ENCODE results near the gene MBD1. TPM values are rescaled to one million over a fixed set of nuclear protein-coding genes. Genes with fewer than 3 reads are reported as not detected.

Gene MBD1
- total RNA-seq, 1 experiment from 2014 or later, result 58.1 TPM

DNA sequence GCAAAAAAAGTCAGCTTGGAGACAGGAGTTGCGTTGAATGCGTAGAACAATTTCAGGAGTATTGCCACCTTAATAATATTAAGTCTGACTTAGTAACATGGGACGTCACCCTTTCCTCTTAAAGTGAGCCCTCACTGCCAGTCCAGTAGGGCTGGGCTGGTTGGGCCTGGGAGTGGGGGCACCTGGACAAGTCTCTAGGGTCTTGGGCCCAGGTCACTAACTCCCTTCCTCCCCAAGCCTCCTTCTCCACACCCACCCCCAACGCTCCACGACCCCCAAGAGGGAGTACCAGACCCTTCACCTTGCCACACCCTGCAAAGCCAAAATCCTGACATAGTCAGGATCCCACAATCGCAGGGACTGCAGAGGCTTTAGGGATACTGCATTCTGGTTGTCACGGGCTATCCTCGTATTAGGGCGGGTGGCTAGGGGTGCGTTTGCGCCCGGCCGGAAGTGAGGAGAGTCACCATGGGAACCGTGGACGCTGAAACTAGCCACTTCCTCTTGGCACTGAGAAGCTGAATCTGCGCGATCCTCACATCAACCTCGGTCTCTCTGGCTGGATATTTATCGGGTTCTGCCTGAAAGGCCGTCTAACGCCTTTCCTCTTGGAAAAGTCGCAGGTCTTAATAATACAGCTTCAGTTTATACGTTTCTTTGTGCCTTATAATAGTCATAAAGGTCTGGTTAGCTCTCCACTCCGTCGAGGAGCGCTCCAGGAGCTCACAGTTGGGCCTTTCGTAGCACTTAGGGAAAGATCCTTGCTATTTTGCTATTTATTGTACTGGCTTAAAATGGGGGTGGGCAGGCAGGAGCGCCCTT lies 16.5 kb upstream of the MBD1 start:
- Mint-ChIP-seq H3K4me1 (peaks cover 2 to 7% of the 10 kb centered on the region in 2 experiments; a peak in 2 of 4 replicates), H3K36me3 (ENCODE audit: insufficient read depth in 1 of 3, low read depth in 3 of 3) (no peaks in the 10 kb centered on the region), H3K27ac (peak overlapping the region in 1 of 3 experiments; percentile 70; a peak in 1 of 7 replicates), H3K9me3 (no peaks in the 10 kb centered on the region; a peak in 1 of 5 replicates), H3K27me3 (ENCODE audit: low read depth) (peaks cover 50% of the 10 kb centered on the region), H3K4me3 (peak overlapping the region; percentile 65 to 73)
- no peak overlapping the region for H3K18ac ChIP-seq (ENCODE audit: insufficient read length, low read depth, low read length)
- H3K4me2 ChIP-seq (ENCODE audit: insufficient read depth, insufficient read length, low read length), result peak overlapping the region; percentile 49
- no peak overlapping the region for H3K56ac ChIP-seq (ENCODE audit: insufficient read length, low read depth, low read length)
- H3K9me3 ChIP-seq (ENCODE audit: control insufficient read depth, low read depth, low read length), result no peaks in the 10 kb centered on the region
- no peak overlapping the region for H3T11ph ChIP-seq (ENCODE audit: low read length)
- peak; percentile 85 for DNase-seq
- H3K79me1 ChIP-seq (ENCODE audit: insufficient read depth, low read depth, low read length, poor library complexity, severe bottlenecking), result no peaks in the 10 kb centered on the region
- no peak overlapping the region for H4K8ac ChIP-seq (replicated peaks; ENCODE audit: insufficient read length, low read depth, low read length)
- peak overlapping the region; percentile 88 for H2AFZ ChIP-seq (ENCODE audit: low read length)
- no peak overlapping the region for H2BK15ac ChIP-seq (ENCODE audit: low read depth, low read length)
- H4K20me1 ChIP-seq (ENCODE audit: control insufficient read depth, insufficient read depth, insufficient read length), result no peaks in the 10 kb centered on the region
- no peaks in the 10 kb centered on the region for H3K27me3 ChIP-seq (ENCODE audit: insufficient read depth, low read length)
- H2BK20ac ChIP-seq (ENCODE audit: low read depth, low read length, poor library complexity, severe bottlenecking), result no peak overlapping the region
- no peak overlapping the region for H3K14ac ChIP-seq (ENCODE audit: insufficient read depth, low read length)
- WGBS (ENCODE audit: extremely low coverage, insufficient read length, low lambda C conversion rate), result no CpG with 5 or more reads among the region's 28 CpGs
- H4K5ac ChIP-seq (ENCODE audit: insufficient read length, low read depth, low read length), result no peak overlapping the region
- H3K23ac ChIP-seq (ENCODE audit: insufficient read length, low read depth, low read length), result no peak overlapping the region
- no peaks in the 10 kb centered on the region for H3K4me1 ChIP-seq (ENCODE audit: insufficient read depth, low read length)
- no peak overlapping the region for H2BK120ac ChIP-seq (ENCODE audit: low read depth, low read length, poor library complexity, severe bottlenecking)
- TF ChIP-seq, protein P1, sequence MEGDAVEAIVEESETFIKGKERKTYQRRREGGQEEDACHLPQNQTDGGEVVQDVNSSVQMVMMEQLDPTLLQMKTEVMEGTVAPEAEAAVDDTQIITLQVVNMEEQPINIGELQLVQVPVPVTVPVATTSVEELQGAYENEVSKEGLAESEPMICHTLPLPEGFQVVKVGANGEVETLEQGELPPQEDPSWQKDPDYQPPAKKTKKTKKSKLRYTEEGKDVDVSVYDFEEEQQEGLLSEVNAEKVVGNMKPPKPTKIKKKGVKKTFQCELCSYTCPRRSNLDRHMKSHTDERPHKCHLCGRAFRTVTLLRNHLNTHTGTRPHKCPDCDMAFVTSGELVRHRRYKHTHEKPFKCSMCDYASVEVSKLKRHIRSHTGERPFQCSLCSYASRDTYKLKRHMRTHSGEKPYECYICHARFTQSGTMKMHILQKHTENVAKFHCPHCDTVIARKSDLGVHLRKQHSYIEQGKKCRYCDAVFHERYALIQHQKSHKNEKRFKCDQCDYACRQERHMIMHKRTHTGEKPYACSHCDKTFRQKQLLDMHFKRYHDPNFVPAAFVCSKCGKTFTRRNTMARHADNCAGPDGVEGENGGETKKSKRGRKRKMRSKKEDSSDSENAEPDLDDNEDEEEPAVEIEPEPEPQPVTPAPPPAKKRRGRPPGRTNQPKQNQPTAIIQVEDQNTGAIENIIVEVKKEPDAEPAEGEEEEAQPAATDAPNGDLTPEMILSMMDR (conservative IDR thresholded peaks at IDR 0.05), result no peak
- H3K9ac ChIP-seq (ENCODE audit: extremely low read depth, insufficient read length, low read length), result no peak overlapping the region
- no peak overlapping the region for H3K4ac ChIP-seq (ENCODE audit: low read depth, low read length)
- no peak overlapping the region for H2BK5ac ChIP-seq (ENCODE audit: insufficient read length, low read length)
- no peak overlapping the region for H4K91ac ChIP-seq (ENCODE audit: insufficient read length, low read depth, low read length)
- no peak overlapping the region for H2AK5ac ChIP-seq (ENCODE audit: insufficient read length, low read length)
- H2BK12ac ChIP-seq (ENCODE audit: insufficient read length, low read depth, low read length), result no peak overlapping the region
- no peak overlapping the region for H3K27ac ChIP-seq (ENCODE audit: insufficient read length, low read depth, low read length)
- no peaks in the 10 kb centered on the region for H3K23me2 ChIP-seq (ENCODE audit: insufficient read length, low read depth, low read length, poor library complexity, severe bottlenecking)
- H3K79me2 ChIP-seq (ENCODE audit: insufficient read depth, low read length), result no peaks in the 10 kb centered on the region
